Endothelial cell of umbilical vein (primary cell): Measurements from ENCODE around the gene FTO.

Experiments
- CTCF ChIP-seq, 2 donors: IDR thresholded peaks; 1 replicate in 1 of 2; 2 replicates in 1 of 2; pipeline ENCODE4 v1.5.1; 2011; ENCODE audit warnings: low read length in 2 of 2, mild to moderate bottlenecking in 2 of 2, moderate library complexity in 2 of 2, control low read depth in 1 of 2, inconsistent platforms in 1 of 2, low read depth in 1 of 2; ENCODE audit not compliant: insufficient read depth in 1 of 2; ENCODE audit errors: extremely low read depth in 1 of 2
- EZH2 ChIP-seq: IDR thresholded peaks from 2 replicates; pipeline ENCODE4 v1.6.1; 2012; ENCODE audit warnings: borderline replicate concordance, low read depth, mild to moderate bottlenecking, moderate library complexity, low read length, inconsistent platforms; ENCODE audit not compliant: severe bottlenecking
- FOS ChIP-seq: IDR thresholded peaks from 2 replicates; pipeline ENCODE4 v1.6.1; 2011; ENCODE audit warnings: mild to moderate bottlenecking, low read length, moderate library complexity, borderline replicate concordance; ENCODE audit not compliant: insufficient read depth
- GATA2 ChIP-seq: IDR thresholded peaks from 2 replicates; pipeline ENCODE4 v1.7.0; 2011; ENCODE audit warnings: low read depth, mild to moderate bottlenecking, moderate library complexity, mixed read lengths, low read length; ENCODE audit not compliant: insufficient read length, insufficient read depth
- JUN ChIP-seq: IDR thresholded peaks from 2 replicates; pipeline ENCODE4 v1.6.1; 2011; ENCODE audit warnings: borderline replicate concordance, low read depth; ENCODE audit not compliant: insufficient read length, insufficient read depth
- MAX ChIP-seq: IDR thresholded peaks from 2 replicates; pipeline ENCODE4 v1.6.1; 2011; ENCODE audit not compliant: insufficient read depth, insufficient read length
- MYC ChIP-seq: IDR thresholded peaks from one replicate; pipeline ENCODE4 v1.6.1; 2011; ENCODE audit warnings: mild to moderate bottlenecking, low read depth, low read length
- POLR2A ChIP-seq: IDR thresholded peaks from 2 replicates; pipeline ENCODE4 v1.6.1; 2012; ENCODE audit warnings: low read depth, mild to moderate bottlenecking, control low read depth, low read length
- POLR2AphosphoS5 ChIP-seq: IDR thresholded peaks from 2 replicates; pipeline ENCODE4 v1.6.1; 2012; ENCODE audit warnings: low read depth, mild to moderate bottlenecking, control low read depth, low read length, moderate library complexity; ENCODE audit not compliant: insufficient read depth

- TF ChIP-seq CTCF (IDR thresholded peaks at IDR 0.05; ENCODE audit: extremely low read depth in 1 of 2, insufficient read depth in 1 of 2, low read depth in 1 of 2, low read length in 2 of 2) = no peak
- no peak for TF ChIP-seq POLR2A
- TF ChIP-seq JUN = no peak
- no peak for TF ChIP-seq POLR2AphosphoS5
- no peak for TF ChIP-seq EZH2
- TF ChIP-seq GATA2 = no peak
- TF ChIP-seq MAX = no peak
- no peak for TF ChIP-seq MYC
- TF ChIP-seq FOS = no peak
Observed at GRCh38 chr16:54142787-54143186, 438.8 kb downstream of the FTO start.
